ENCODE results near the gene PLB1. TPM values are rescaled to one million over a fixed set of nuclear protein-coding genes. Genes with fewer than 3 reads are reported as not detected.

PLB1 gene
- total RNA-seq, 1 donor from 2014 or later: 0.64 TPM

GRCh38 chr2:28543316-28544035, 47.6 kb downstream of the PLB1 start:
- intact Hi-C loops (cut with micrococcal nuclease): no loop called here

GRCh38 chr2:28544036-28544346, 48.1 kb downstream of the PLB1 start:
- H3K4me1 Mint-ChIP-seq: no peaks in the 10 kb centered on the region

More at GRCh38 chr2:28543316-28544035, 47.6 kb downstream of the PLB1 start:
- H3K27me3 Mint-ChIP-seq: peaks cover 3% of the 10 kb centered on the region
- ChIA-PET CTCF (no interaction called here), POLR2A (no interaction called here)
- DNase-seq (no peak), ATAC-seq (ENCODE audit: low read depth) (no peak)
- no peaks in the 10 kb centered on the region for H3K4me1 Mint-ChIP-seq
- H3K27ac Mint-ChIP-seq: no peak overlapping the region
- no peaks in the 10 kb centered on the region for H3K9me3 Mint-ChIP-seq
- no peak overlapping the region for H3K4me3 Mint-ChIP-seq
- TF ChIP-seq CTCF (IDR thresholded peaks at IDR 0.05): no peak
- H3K36me3 Mint-ChIP-seq (ENCODE audit: low read depth): no peaks in the 10 kb centered on the region

GRCh38 chr2:28544405-28544921, 48.6 kb downstream of the PLB1 start:
- ATAC-seq (ENCODE audit: low read depth) (no peak), DNase-seq (no peak)
- CTCF ChIA-PET: no interaction called here
- Mint-ChIP-seq H3K36me3 (ENCODE audit: low read depth) (no peaks in the 10 kb centered on the region), H3K4me3 (no peak overlapping the region), H3K9me3 (no peaks in the 10 kb centered on the region), H3K4me1 (no peaks in the 10 kb centered on the region), H3K27ac (no peak overlapping the region), H3K27me3 (peaks cover 3% of the 10 kb centered on the region)
- intact Hi-C loops (cut with micrococcal nuclease): no loop called here
- no peak for TF ChIP-seq CTCF (IDR thresholded peaks at IDR 0.05)
- POLR2A ChIA-PET: no interaction called here

More at GRCh38 chr2:28544036-28544346, 48.1 kb downstream of the PLB1 start:
- Mint-ChIP-seq H3K4me3 (no peak overlapping the region), H3K36me3 (ENCODE audit: low read depth) (no peaks in the 10 kb centered on the region), H3K9me3 (no peaks in the 10 kb centered on the region), H3K27me3 (peaks cover 3% of the 10 kb centered on the region), H3K27ac (no peak overlapping the region)
- no peak for TF ChIP-seq CTCF (IDR thresholded peaks at IDR 0.05)
- DNase-seq (no peak), ATAC-seq (ENCODE audit: low read depth) (no peak)
- intact Hi-C loops (cut with micrococcal nuclease): no loop called here
- CTCF ChIA-PET: no interaction called here
- POLR2A ChIA-PET: no interaction called here

- Mint-ChIP-seq H3K4me3 (no peak overlapping the region), H3K36me3 (ENCODE audit: low read depth) (no peaks in the 10 kb centered on the region), H3K9me3 (no peaks in the 10 kb centered on the region), H3K27me3 (peaks cover 3% of the 10 kb centered on the region), H3K27ac (no peak overlapping the region), H3K4me1 (no peaks in the 10 kb centered on the region)
- intact Hi-C loops (cut with micrococcal nuclease): no loop called here
- CTCF ChIA-PET: no interaction called here
- no peak for DNase-seq
- no peak for ATAC-seq (ENCODE audit: low read depth)
- TF ChIP-seq CTCF (IDR thresholded peaks at IDR 0.05): no peak
- POLR2A ChIA-PET: no interaction called here
These were observed 49.2 kb downstream of the PLB1 start for GRCh38 chr2:28544922-28545589.

GRCh38 chr2:28545590-28546200, 49.8 kb downstream of the PLB1 start:
- Mint-ChIP-seq H3K4me1 (no peaks in the 10 kb centered on the region), H3K9me3 (no peaks in the 10 kb centered on the region), H3K27ac (no peak overlapping the region), H3K36me3 (ENCODE audit: low read depth) (no peaks in the 10 kb centered on the region), H3K4me3 (no peak overlapping the region), H3K27me3 (peaks cover 3% of the 10 kb centered on the region)
- ChIA-PET CTCF (no interaction called here), POLR2A (no interaction called here)
- TF ChIP-seq CTCF (IDR thresholded peaks at IDR 0.05): no peak
- intact Hi-C loops (cut with micrococcal nuclease): no loop called here
- DNase-seq (no peak), ATAC-seq (ENCODE audit: low read depth) (no peak)
